CD1c-positive myeloid dendritic cell (primary cell): ENCODE data around the gene SMIM45.

Experiments
- DNase-seq: peaks from one replicate; pipeline ENCODE4 v3.0.0-alpha.2; 2016; ENCODE audit errors: extremely low spot score

The SMIM45 gene

GRCh38 chr22:42001121-42001520 lies 49.2 kb downstream of the SMIM45 start:
- DNase-seq: no peak

- no peak for DNase-seq
Observed at GRCh38 chr22:42001706-42002105, 49.8 kb downstream of the SMIM45 start.

- DNase-seq: no peak
Observed at GRCh38 chr22:42007922-42008321, 56.0 kb downstream of the SMIM45 start.
